GM18858 (cell line): ENCODE data around the gene MUTYH.

Experiments used
- ATAC-seq: cut with Tn5 transposase; IDR thresholded peaks from one replicate; pipeline ENCODE4 v1.9.1; 2021; ENCODE audit not compliant: unreplicated experiment

MUTYH gene

DNA sequence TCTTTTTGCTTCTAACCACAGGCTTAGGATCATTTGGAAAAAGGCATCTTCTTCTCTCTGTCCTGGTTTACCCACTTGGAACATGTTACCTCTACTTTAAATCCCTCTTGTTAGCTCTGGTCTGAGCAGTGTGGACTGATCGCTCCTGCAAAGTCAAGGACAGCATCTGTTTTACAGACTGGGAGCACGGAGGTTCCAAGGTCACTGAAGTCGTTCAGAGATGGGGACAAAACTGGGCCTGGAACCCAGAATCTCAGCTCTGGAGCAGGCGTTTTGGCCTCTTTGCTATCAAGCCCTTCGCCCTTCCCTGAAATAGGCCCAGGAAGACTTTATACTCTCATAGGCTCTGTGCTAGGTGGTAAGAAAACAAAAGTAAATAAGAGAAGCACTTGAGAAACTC is 11.3 kb upstream of the MUTYH start:
- no peak for ATAC-seq

DNA sequence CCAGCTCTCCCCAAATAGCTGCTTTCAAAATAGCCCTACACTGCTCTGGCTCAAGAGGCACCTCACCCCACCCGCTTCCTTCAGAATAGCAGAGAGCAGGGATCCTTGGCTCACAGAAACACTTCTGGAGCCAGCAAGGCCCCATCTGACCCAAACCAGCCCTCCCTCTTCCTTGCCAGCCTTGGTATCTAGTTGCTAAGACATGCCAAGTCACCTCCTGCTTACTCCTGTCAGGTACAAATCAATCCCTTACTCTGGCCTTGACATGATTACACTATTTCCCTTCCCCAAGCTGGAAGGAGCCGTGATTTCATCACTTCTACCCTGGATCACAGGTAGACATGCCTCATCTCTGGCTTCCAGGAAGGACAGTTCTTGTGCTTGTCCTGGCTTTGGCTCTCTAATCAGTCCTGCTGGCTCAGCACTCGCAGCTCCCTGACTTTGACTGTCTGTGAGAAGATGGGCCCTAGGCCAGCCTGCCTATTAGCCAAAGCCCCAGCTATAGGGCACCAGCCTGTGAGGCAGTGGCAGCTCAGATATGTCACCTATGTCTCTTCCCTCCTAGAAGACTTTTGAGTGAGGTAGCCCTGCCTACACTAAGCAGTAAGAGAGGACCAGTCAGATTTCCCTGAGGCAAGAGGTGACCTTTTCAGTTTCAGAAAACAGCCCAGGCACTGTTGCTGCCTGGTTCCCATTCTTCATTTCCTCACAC is 8.9 kb upstream of the MUTYH start:
- no peak for ATAC-seq

- no peak for ATAC-seq
These were observed 8.3 kb upstream of the MUTYH start for GRCh38 chr1:45348609-45348965.

- ATAC-seq = no peak
These were observed 7.8 kb upstream of the MUTYH start for GRCh38 chr1:45348020-45348419.

DNA sequence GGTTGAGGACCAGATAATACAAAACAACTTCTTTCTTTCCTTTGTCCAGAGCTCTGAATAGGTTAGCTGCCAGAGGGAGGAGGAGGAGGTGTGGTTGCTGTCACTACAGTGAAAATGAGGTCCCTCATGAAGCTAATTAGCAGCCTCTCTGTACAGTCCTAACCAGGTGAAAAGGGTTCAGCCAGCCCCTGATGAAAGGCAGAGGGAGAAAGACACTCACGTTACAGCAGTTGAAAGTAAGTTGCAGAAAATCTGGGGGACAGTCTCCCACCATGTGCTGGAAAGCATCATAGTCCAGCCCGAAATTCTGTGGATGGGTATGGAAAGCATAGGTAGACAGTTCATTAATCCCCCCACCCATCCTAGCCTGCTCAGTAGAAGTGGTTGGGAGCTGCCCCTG is 6.2 kb upstream of the MUTYH start:
- ATAC-seq = no peak

DNA sequence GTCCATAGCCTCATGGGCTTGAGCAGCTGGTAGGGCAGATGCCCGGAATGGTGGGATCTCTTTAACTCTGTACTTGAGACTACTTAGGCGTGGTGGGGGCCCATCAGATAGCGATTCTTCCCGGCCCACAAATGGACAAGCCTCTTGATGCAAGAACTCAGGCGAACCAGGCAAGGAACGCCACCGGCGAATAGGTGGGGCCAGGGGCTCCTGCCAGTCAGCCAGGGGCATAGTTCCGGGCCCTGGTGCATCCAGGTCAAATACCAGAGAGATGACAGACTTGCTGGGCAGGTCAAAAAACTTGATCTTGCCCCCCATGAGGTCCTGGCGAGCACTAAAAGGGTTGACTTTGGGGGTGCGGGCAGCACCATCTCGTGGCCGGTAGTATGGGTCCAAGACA is 4.8 kb upstream of the MUTYH start:
- ATAC-seq = no peak

- ATAC-seq = no peak
These were observed 4.3 kb upstream of the MUTYH start for GRCh38 chr1:45344499-45344898.

- ATAC-seq = no peak
These were observed 701 bp upstream of the MUTYH start for GRCh38 chr1:45340816-45341466.

DNA sequence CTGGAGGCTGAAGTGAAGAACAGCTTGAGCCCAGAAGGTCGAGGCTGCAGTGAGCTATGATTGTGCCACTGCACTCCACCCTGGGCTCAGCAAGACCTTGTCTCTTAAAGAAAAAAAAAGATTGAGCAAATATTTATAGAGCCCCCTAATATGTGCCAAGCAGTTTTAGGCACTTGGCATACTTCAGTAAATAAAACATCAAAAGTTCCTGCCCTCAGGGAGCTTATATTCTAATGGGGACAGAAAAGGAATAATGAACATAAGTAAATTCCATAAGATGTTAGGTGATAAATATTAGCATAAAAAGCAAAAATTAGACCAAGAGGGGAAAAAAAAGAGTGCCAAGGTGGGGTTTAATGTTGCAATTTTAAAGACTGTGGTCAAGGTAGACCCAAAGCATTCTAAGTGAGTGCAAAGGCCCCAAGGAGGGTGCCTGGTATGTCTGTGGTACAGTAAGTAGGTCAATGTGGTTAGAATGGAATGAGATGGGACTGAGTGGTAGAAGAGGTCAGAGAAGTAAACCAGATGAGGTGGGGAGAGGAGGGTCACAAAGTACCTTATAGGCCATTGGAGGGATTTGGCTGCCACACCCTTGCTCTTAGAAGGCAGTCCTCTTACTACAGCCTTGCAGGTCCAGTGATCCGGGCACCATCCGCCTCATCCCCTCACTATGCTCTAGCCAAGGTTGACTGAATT is 2.5 kb downstream of the MUTYH start:
- ATAC-seq = no peak

DNA sequence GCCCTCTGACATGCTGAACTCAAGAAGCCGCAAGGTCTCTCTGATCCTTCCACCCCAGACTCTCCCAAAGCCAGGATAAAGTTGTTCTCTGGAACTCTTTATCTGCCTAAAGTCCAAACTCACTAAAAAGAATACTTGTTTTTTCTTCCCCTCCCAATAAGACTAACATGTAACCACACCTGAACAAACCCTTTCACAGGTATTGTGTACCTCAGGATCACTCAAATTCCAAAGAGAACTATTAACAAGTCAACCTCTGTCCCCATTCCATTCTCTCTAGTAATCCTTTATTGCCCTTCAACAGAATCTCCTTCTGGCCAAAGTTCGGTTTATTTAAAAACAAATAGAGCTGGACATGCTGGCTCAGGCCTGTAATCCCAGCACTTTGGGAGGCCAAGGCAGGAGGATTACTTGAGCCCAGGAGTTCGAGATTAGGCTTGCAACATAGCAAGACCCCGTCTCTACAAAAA is 4.3 kb downstream of the MUTYH start:
- no peak for ATAC-seq

GRCh38 chr1:45334308-45335245 is 5.7 kb downstream of the MUTYH start:
- no peak for ATAC-seq

GRCh38 chr1:45332346-45332720 is 7.9 kb downstream of the MUTYH start:
- no peak for ATAC-seq

- ATAC-seq = no peak
These were observed 8.5 kb downstream of the MUTYH start for GRCh38 chr1:45331436-45332345.

DNA sequence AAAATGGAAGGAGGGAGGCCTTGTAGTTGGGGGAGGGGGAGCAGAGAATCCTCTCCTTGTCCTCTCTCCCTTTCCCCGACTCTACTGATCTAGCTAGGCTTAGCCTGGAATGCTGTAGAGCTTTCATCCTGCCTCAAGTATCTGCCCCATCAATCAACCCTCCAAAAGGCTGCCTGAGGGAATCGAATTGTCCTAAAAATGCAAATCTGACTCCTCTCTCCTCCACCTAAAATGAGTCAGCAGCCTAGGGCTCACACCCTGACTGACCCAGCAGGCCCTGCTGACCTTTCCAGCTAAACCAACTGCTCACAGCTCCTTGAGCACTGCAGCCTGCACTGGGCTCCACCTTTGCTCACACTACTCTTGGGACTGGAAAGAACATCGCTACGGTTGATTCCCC is 10.8 kb downstream of the MUTYH start:
- no peak for ATAC-seq

DNA sequence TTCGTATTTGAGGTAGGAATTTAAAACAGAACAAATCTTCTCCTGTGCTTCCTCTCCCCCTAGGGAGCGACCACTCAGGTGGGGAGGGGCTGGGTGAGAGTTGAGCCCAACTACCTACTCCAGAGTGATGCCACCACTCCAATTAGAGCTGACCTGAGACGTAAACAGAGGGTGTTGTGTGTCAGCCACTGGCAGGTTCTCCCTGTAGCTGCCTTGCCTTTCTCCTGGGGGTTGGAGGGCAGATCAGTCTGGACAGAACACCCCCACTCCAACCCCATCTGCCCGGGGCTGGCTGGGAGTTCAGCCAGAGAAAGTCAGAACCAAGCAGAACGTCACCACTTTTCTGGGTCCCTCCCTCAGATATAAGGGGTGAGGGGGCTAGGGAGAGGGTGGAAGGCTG is 11.6 kb downstream of the MUTYH start:
- ATAC-seq = no peak

DNA sequence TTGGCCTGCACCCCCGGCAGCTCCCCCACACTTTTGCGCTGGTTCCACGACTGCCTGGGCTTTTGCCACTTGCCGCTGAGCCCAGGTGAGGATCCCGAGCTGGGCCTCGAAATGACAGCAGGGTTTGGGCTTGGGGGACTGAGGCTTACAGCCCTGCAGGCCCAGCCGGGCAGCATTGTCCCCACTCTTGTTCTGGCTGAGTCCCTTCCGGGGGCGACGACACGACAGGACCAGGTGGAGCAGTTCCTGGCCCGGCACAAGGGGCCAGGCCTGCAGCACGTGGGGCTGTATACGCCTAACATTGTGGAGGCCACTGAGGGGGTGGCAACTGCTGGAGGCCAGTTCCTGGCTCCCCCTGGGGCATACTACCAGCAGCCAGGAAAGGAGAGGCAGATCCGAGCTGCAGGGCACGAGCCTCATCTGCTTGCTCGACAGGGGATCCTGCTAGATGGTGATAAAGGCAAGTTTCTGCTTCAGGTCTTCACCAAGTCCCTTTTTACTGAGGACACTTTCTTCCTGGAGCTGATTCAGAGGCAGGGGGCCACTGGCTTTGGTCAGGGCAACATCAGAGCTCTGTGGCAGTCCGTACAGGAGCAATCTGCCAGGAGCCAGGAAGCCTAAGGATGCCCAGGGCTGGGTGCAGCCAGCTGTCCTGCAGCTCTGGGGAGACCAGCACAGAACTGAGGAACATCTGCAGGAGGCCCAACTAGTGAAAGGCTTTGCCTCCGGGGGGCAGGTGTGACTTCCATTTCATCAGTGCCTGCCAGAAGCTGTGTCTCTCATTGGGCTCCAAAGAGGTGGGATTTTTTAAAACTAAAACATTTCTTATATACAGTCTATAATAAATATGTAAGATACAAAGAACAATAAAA is 12.4 kb downstream of the MUTYH start:
- ATAC-seq = no peak

GRCh38 chr1:45326627-45327623 is 13.3 kb downstream of the MUTYH start, which contains the start of gene HPDL:
TSS of gene HPDL (plus strand) at chr1:45326895. CDS start at chr1:45327149, 254 bp downstream.
- ATAC-seq = no peak
